Loucy (cell line): ENCODE measurements around the gene JTB.

Source experiments
- H2AFZ ChIP-seq: fragments of 200-600 bp; sonication (generic); 2 replicates; pipeline ENCODE4 v1.6.0; 2016; ENCODE audit warnings: antibody characterized with exemption, mild to moderate bottlenecking, low read length, moderate library complexity
- H3F3A ChIP-seq: fragments of 200-600 bp; 2 replicates; pipeline ENCODE4 v1.6.0; 2016; ENCODE audit warnings: antibody characterized with exemption, low read depth, mild to moderate bottlenecking
- H3K27me3 ChIP-seq: fragments of 200-600 bp; sonication (generic); 2 replicates; pipeline ENCODE4 v1.6.1; 2014; ENCODE audit warnings: low read length, mild to moderate bottlenecking; ENCODE audit not compliant: insufficient read depth, poor library complexity, severe bottlenecking
- H3K36me3 ChIP-seq: fragments of 200-600 bp; sonication (generic); 2 replicates; pipeline ENCODE4 v1.6.1; 2016; ENCODE audit warnings: low read length; ENCODE audit not compliant: insufficient read depth
- H3K4me1 ChIP-seq: fragments of 200-600 bp; sonication (generic); 2 replicates; pipeline ENCODE4 v1.5.1; 2014; ENCODE audit warnings: low read length, mild to moderate bottlenecking; ENCODE audit not compliant: insufficient read depth, poor library complexity, severe bottlenecking
- H3K4me2 ChIP-seq: fragments of 200-600 bp; sonication (generic); 2 replicates; pipeline ENCODE4 v1.6.0; 2014; ENCODE audit warnings: antibody characterized with exemption, low read length, low read depth, mild to moderate bottlenecking; ENCODE audit not compliant: poor library complexity, severe bottlenecking
- H3K4me3 ChIP-seq: fragments of 200-600 bp; sonication (generic); 2 replicates; pipeline ENCODE4 v1.5.1; 2014; ENCODE audit warnings: low read length, mild to moderate bottlenecking, mixed read lengths; ENCODE audit not compliant: poor library complexity, severe bottlenecking
- H3K79me2 ChIP-seq: fragments of 200-600 bp; sonication (generic); 2 replicates; pipeline ENCODE4 v1.6.1; 2014; ENCODE audit warnings: low read length; ENCODE audit not compliant: insufficient read depth
- H3K9ac ChIP-seq: fragments of 200-600 bp; sonication (generic); 2 replicates; pipeline ENCODE4 v1.6.0; 2014; ENCODE audit warnings: mild to moderate bottlenecking, low read depth, low read length, moderate library complexity; ENCODE audit not compliant: poor library complexity, severe bottlenecking
- H3K9me2 ChIP-seq: fragments of 200-600 bp; sonication (generic); replicated peaks from 2 replicates; pipeline ENCODE4 v1.6.1; 2016; ENCODE audit warnings: low read depth, low read length, mixed read lengths
- H3K9me3 ChIP-seq: fragments of 200-600 bp; sonication (generic); 2 replicates; pipeline ENCODE4 v1.6.1; 2014; ENCODE audit warnings: mild to moderate bottlenecking, antibody characterized with exemption, low read length, low read depth; ENCODE audit not compliant: insufficient read depth
- H4K20me1 ChIP-seq: fragments of 200-600 bp; sonication (generic); 2 replicates; pipeline ENCODE4 v1.6.0; 2014; ENCODE audit warnings: antibody characterized with exemption, low read length, mild to moderate bottlenecking; ENCODE audit not compliant: insufficient read depth, poor library complexity, severe bottlenecking
- EZH2phosphoT487 ChIP-seq: fragments of 200-600 bp; IDR thresholded peaks from 2 replicates; pipeline ENCODE4 v1.6.1; 2018; ENCODE audit warnings: antibody characterized with exemption, mild to moderate bottlenecking, moderate library complexity, borderline replicate concordance
- TF ChIP-seq, protein P1 (sequence below): fragments of 200-600 bp; sonication (generic); conservative IDR thresholded peaks from 2 replicates; pipeline ENCODE4 v1.5.1; 2014; ENCODE audit warnings: mild to moderate bottlenecking, antibody characterized with exemption, low read length

The JTB gene

DNA sequence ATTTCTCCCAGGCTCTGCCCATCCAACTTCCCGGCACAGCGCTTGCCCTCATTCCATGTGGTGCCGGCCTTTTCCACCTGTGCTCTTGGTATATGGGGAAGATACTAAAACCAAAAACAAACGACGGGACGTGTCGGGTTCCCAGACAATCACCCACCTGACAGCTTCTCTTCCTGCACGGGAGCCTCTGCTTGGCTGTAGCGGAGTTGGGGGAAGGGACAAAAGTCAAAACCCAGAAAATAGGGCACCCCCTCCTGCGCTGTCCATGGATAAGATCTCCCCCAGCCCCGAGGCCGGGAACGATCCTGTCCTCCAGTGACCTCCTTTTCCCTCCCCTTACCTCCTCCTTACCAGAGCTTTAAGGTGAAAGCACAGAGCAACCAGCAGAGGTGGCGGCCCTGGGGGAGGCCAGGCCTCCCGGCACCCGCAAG lies 640 bp downstream of the JTB start:
- Histone ChIP-seq H2AFZ (peak overlapping the region; percentile 96), H3K36me3 (peaks cover 12% of the 10 kb centered on the region; the same call in 1 of the 2 replicates), H4K20me1 (peaks cover 8% of the 10 kb centered on the region), H3K27me3 (no peaks in the 10 kb centered on the region), H3F3A (no peaks in the 10 kb centered on the region), H3K79me2 (peaks cover 31% of the 10 kb centered on the region), H3K9me3 (no peaks in the 10 kb centered on the region), H3K4me3 (peak overlapping the region; percentile 98), H3K9me2 (no peaks in the 10 kb centered on the region), H3K4me1 (peaks cover 25% of the 10 kb centered on the region), H3K9ac (peak overlapping the region; percentile 96), H3K4me2 (peak overlapping the region; percentile 78)
- TF ChIP-seq, protein P1, sequence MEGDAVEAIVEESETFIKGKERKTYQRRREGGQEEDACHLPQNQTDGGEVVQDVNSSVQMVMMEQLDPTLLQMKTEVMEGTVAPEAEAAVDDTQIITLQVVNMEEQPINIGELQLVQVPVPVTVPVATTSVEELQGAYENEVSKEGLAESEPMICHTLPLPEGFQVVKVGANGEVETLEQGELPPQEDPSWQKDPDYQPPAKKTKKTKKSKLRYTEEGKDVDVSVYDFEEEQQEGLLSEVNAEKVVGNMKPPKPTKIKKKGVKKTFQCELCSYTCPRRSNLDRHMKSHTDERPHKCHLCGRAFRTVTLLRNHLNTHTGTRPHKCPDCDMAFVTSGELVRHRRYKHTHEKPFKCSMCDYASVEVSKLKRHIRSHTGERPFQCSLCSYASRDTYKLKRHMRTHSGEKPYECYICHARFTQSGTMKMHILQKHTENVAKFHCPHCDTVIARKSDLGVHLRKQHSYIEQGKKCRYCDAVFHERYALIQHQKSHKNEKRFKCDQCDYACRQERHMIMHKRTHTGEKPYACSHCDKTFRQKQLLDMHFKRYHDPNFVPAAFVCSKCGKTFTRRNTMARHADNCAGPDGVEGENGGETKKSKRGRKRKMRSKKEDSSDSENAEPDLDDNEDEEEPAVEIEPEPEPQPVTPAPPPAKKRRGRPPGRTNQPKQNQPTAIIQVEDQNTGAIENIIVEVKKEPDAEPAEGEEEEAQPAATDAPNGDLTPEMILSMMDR: no peak
- no peak for TF ChIP-seq EZH2phosphoT487

DNA sequence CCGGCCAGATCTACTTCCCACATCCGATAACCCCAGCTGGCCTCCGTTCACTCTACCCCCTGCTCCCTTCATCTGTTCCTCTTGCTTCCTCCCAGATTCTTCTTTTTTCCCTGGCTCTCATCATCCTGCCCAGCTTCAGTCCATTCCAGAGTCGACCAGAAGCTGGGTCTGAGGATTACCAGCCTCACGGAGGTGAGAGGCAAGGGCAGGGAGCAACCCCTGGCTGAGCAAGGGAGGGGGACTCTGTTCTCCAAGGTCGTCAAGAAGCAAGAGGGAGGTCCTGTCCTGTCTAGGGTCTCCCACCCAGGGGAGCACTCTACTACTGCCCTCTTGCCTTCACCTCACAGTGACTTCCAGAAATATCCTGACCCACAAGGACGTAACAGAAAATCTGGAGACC lies 3.9 kb downstream of the JTB start:
- peaks cover 42% of the 10 kb centered on the region for H3K79me2 ChIP-seq
- TF ChIP-seq EZH2phosphoT487: no peak

DNA sequence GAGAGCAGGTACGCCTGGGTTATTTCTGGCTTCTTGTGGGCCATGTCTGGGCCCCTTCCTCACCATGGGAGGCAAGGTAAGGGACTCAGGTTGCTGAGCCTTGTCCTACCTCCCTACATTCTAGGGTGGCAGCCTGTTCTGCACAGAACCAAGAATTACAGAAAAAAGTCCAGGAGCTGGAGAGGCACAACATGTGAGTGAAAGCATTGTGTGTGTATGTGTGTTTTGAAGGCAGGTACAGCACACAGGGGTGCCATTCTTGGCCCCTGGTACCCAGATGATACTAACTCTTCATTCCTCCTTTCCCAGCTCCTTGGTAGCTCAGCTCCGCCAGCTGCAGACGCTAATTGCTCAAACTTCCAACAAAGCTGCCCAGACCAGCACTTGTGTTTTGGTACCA lies 4.4 kb downstream of the JTB start:
- Histone ChIP-seq H3K9me3 (no peaks in the 10 kb centered on the region), H3K4me2 (no peak overlapping the region), H3F3A (no peaks in the 10 kb centered on the region), H3K27me3 (no peaks in the 10 kb centered on the region), H4K20me1 (peaks cover 8% of the 10 kb centered on the region), H3K4me1 (peaks cover 39% of the 10 kb centered on the region), H3K79me2 (peaks cover 47% of the 10 kb centered on the region), H2AFZ (no peak overlapping the region), H3K36me3 (peaks cover 12% of the 10 kb centered on the region; the same call in 1 of the 2 replicates), H3K9ac (no peak overlapping the region), H3K9me2 (no peaks in the 10 kb centered on the region), H3K4me3 (no peak overlapping the region)
- no peak for TF ChIP-seq EZH2phosphoT487
- TF ChIP-seq, protein P1: no peak

More for the DNA sequence above, 3.9 kb downstream of the JTB start:
- Histone ChIP-seq H3K4me1 (peaks cover 40% of the 10 kb centered on the region), H3K27me3 (no peaks in the 10 kb centered on the region), H4K20me1 (peaks cover 8% of the 10 kb centered on the region), H3K4me3 (no peak overlapping the region), H3K4me2 (no peak overlapping the region), H3K9me3 (no peaks in the 10 kb centered on the region), H3K9me2 (no peaks in the 10 kb centered on the region), H2AFZ (no peak overlapping the region), H3K9ac (no peak overlapping the region), H3F3A (no peaks in the 10 kb centered on the region), H3K36me3 (peaks cover 12% of the 10 kb centered on the region; the same call in 1 of the 2 replicates)

DNA sequence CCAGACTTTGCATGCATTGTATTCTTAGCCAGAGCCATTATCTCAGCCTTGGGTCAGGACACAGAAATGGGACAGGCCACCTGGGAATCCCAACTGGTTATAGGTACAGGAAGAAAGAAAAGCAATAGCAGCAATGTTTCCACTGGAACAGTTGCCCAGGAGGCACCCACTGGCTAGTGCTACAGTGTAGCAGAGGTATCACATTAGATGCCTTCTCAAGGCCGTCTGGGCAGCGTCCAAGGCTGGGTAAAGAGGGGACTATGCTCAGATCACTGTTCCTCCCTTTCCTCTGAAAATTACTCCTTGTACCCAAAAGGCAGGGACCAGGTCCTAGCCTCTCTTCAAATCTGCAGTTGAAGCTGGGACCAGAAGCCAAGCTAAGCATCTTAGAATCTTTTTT lies 7.1 kb downstream of the JTB start:
- Histone ChIP-seq H3K4me2 (no peak overlapping the region), H4K20me1 (no peaks in the 10 kb centered on the region), H3K27me3 (no peaks in the 10 kb centered on the region), H3K9ac (no peak overlapping the region), H3K9me3 (no peaks in the 10 kb centered on the region), H3K4me3 (no peak overlapping the region), H3K9me2 (no peaks in the 10 kb centered on the region), H2AFZ (no peak overlapping the region), H3K36me3 (peaks cover 12% of the 10 kb centered on the region; the same call in 1 of the 2 replicates), H3K4me1 (peaks cover 38% of the 10 kb centered on the region), H3K79me2 (peaks cover 46% of the 10 kb centered on the region), H3F3A (no peaks in the 10 kb centered on the region)
- TF ChIP-seq, protein P1: no peak
- no peak for TF ChIP-seq EZH2phosphoT487
